CD14-positive monocyte (primary cell): ENCODE measurements around the gene MCCD1. TPM values are rescaled to one million over a fixed set of nuclear protein-coding genes. Genes with fewer than 3 reads are reported as not detected.

ENCODE experiments used
- DNase-seq, 3 donors: peaks; one replicate each; pipeline ENCODE4 v3.0.0-alpha.2; 2011 to 2022
- H2AFZ ChIP-seq: 2 replicates; pipeline ENCODE4 v1.6.0; 2012; ENCODE audit warnings: mild to moderate bottlenecking, low read depth, low read length, inconsistent platforms; ENCODE audit not compliant: insufficient read depth, poor library complexity, severe bottlenecking
- H3K27ac ChIP-seq, 2 donors: 1 replicate in 1 of 2; 2 replicates in 1 of 2; pipeline ENCODE4 v1.5.1; 2012 to 2013; ENCODE audit warnings: low read length in 2 of 2, control low read depth in 1 of 2, inconsistent platforms in 1 of 2, low read depth in 1 of 2, mild to moderate bottlenecking in 1 of 2
- H3K27me3 ChIP-seq, 2 donors: one replicate each; pipeline versions ENCODE4 v1.6.0 to v1.6.1; 2011 to 2013; ENCODE audit warnings: low read length in 2 of 2; ENCODE audit not compliant: control insufficient read depth in 2 of 2, insufficient read depth in 2 of 2
- H3K36me3 ChIP-seq, 2 donors: replicated peaks in 1 of 2; 1 replicate in 1 of 2; 2 replicates in 1 of 2; pipeline versions ENCODE4 v1.5.1 to v1.6.1; 2012 to 2013; ENCODE audit warnings: low read length in 2 of 2, control low read depth in 1 of 2, inconsistent platforms in 1 of 2, mild to moderate bottlenecking in 1 of 2; ENCODE audit not compliant: insufficient read depth in 2 of 2, control insufficient read depth in 1 of 2
- H3K4me1 ChIP-seq, 2 donors: 1 replicate in 1 of 2; 2 replicates in 1 of 2; pipeline versions ENCODE4 v1.5.1 to v1.6.1; 2012 to 2013; ENCODE audit warnings: low read length in 2 of 2, control low read depth in 1 of 2, inconsistent platforms in 1 of 2, mild to moderate bottlenecking in 1 of 2, moderate library complexity in 1 of 2; ENCODE audit not compliant: insufficient read depth in 2 of 2, control insufficient read depth in 1 of 2
- H3K4me2 ChIP-seq: replicated peaks from 2 replicates; pipeline ENCODE3; 2012; ENCODE audit warnings: low read length, moderate library complexity, mild to moderate bottlenecking; ENCODE audit not compliant: poor library complexity, severe bottlenecking; ENCODE audit errors: extremely low read depth
- H3K4me3 ChIP-seq, 3 experiments: fragments of 200-600 bp in 1 of 3; sonication (generic) in 1 of 3; replicated peaks in 1 of 3; 1 replicate in 2 of 3; 2 replicates in 1 of 3; pipeline ENCODE4 v1.5.1; 2011 to 2013; ENCODE audit warnings: low read length in 3 of 3, mild to moderate bottlenecking in 3 of 3, control low read depth in 2 of 3, low read depth in 2 of 3, inconsistent platforms in 1 of 3, moderate library complexity in 1 of 3
- H3K79me2 ChIP-seq: 2 replicates; pipeline ENCODE4 v1.6.0; 2012; ENCODE audit warnings: mild to moderate bottlenecking, control low read depth, inconsistent platforms, low read length, moderate library complexity; ENCODE audit not compliant: insufficient read depth
- H3K9ac ChIP-seq: 2 replicates; pipeline ENCODE4 v1.6.0; 2017; ENCODE audit warnings: low read length, mild to moderate bottlenecking; ENCODE audit not compliant: insufficient read depth, poor library complexity, severe bottlenecking
- H3K9me3 ChIP-seq, 2 donors: replicated peaks in 1 of 2; 1 replicate in 1 of 2; 2 replicates in 1 of 2; pipeline versions ENCODE4 v1.5.1 to v1.6.1; 2012 to 2013; ENCODE audit warnings: low read length in 2 of 2, control low read depth in 1 of 2; ENCODE audit not compliant: control insufficient read depth in 1 of 2, insufficient read depth in 1 of 2
- H4K20me1 ChIP-seq: 2 replicates; pipeline ENCODE4 v1.6.0; 2012; ENCODE audit warnings: mild to moderate bottlenecking, low read length, control low read depth, moderate library complexity; ENCODE audit not compliant: insufficient read depth
- H3K27ac Mint-ChIP-seq, 7 donors: one replicate each; pipeline ENCODE4 v1.8.0; 2020; ENCODE audit warnings: mild to moderate bottlenecking in 7 of 7, mixed read lengths in 7 of 7, moderate library complexity in 6 of 7, inconsistent platforms in 2 of 7
- H3K27me3 Mint-ChIP-seq, 3 donors: one replicate each; pipeline ENCODE4 v1.8.0; 2021 to 2022; ENCODE audit warnings: low read depth in 3 of 3, mild to moderate bottlenecking in 3 of 3, mixed read lengths in 3 of 3, moderate library complexity in 3 of 3, inconsistent platforms in 1 of 3
- H3K36me3 Mint-ChIP-seq, 2 donors: one replicate each; pipeline ENCODE4 v1.8.0; 2020; ENCODE audit warnings: mixed read lengths in 2 of 2, inconsistent platforms in 1 of 2, mild to moderate bottlenecking in 1 of 2
- H3K4me1 Mint-ChIP-seq: one replicate; pipeline ENCODE4 v1.8.0; 2020; ENCODE audit warnings: mild to moderate bottlenecking, mixed read lengths
- H3K4me3 Mint-ChIP-seq, 2 donors: one replicate each; pipeline ENCODE4 v1.8.0; 2020; ENCODE audit warnings: mild to moderate bottlenecking in 2 of 2, mixed read lengths in 2 of 2, moderate library complexity in 1 of 2
- H3K9me3 Mint-ChIP-seq, 7 donors: one replicate each; pipeline ENCODE4 v1.8.0; 2020 to 2022; ENCODE audit warnings: mixed read lengths in 7 of 7, mild to moderate bottlenecking in 6 of 7, moderate library complexity in 6 of 7, inconsistent platforms in 2 of 7
- WGBS: methylation state at CpG from one replicate; pipeline ENCODE4 v1.1.5; 2013; ENCODE audit warnings: missing lambda C conversion rate; ENCODE audit not compliant: insufficient coverage; 5-methylcytosine and 5-hydroxymethylcytosine counted together
- intact Hi-C, 2 donors: fragments of 100-400 bp; cut with micrococcal nuclease; formaldehyde crosslinking; loops; one replicate each; pipeline versions ENCODE4 v1.15.0 to v1.15.1; 2023
- polyA plus RNA-seq, 3 donors: library from polyadenylated mRNA; depleted of rRNA in 1 of 3; unstranded in 2 of 3; stranded (reverse) in 1 of 3; fragments of 300-500 nt in 2 of 3; fragments of >200 nt in 1 of 3; fragmentation: Illumina TruSeq in 2 of 3; gene quantifications; 1 replicate in 2 of 3; 2 replicates in 1 of 3; pipeline ENCODE4 v1.2.3, GENCODE V29; 2012 to 2021
- TF ChIP-seq, protein P1 (sequence below): fragments of 200-600 bp; IDR thresholded peaks from one replicate; pipeline ENCODE4 v1.8.0; 2022; ENCODE audit warnings: antibody characterized with exemption, mild to moderate bottlenecking

The MCCD1 gene
- polyA plus RNA-seq, 3 donors = not detected

DNA sequence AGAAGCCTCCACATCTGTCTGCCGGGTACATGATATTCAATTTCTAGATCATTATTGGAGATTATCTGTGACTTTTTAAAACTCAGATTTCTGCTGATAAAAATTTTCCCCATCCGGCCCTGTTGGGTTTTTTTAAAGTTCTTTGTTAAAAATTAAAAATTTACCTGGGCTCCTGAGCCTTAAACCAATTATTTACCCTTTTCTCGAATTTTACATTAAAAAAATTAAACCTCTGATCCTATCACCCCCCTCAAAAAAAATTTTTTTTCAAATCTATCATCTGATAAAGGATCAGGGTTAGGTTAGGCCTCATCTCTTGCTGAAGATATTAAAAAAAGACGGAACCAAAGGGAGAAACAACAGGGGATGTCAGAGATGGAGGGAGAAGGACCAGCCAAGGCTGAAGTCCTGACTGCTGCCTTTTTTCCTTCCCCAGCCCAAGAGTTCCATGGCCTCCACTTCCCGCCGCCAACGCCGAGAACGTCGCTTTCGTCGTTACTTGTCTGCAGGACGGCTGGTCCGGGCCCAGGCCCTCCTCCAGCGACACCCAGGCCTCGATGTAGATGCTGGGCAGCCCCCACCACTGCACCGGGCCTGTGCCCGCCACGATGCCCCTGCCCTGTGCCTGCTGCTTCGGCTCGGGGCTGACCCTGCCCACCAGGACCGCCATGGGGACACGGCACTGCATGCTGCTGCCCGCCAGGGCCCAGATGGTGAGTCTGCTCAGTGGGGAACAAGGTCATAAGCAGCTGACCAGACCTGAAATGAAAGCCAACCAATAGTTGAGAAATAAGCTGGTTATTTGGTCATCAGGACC, 19.2 kb downstream of the MCCD1 start:
- peaks cover 0 to 21% of the 10 kb centered on the region in 2 donors for H3K36me3 ChIP-seq
- H3K9me3 Mint-ChIP-seq = no peaks in the 10 kb centered on the region
- H3K27me3 ChIP-seq = no peaks in the 10 kb centered on the region
- intact Hi-C loops = loop anchor here (2.0 to 10.0 kb wide), 7 partner anchors 51 to 407 kb away; partner anchors contain the start of genes C6orf47 (in 1 of the 2), CLIC1 (in 1 of the 2), GPANK1 (in 1 of the 2) and MICB (in 1 of the 2)
- H3K27me3 Mint-ChIP-seq = no peaks in the 10 kb centered on the region
- no peaks in the 10 kb centered on the region for H4K20me1 ChIP-seq
- H3K4me3 Mint-ChIP-seq = peak overlapping the region; percentile 65 to 86
- TF ChIP-seq, protein P1, sequence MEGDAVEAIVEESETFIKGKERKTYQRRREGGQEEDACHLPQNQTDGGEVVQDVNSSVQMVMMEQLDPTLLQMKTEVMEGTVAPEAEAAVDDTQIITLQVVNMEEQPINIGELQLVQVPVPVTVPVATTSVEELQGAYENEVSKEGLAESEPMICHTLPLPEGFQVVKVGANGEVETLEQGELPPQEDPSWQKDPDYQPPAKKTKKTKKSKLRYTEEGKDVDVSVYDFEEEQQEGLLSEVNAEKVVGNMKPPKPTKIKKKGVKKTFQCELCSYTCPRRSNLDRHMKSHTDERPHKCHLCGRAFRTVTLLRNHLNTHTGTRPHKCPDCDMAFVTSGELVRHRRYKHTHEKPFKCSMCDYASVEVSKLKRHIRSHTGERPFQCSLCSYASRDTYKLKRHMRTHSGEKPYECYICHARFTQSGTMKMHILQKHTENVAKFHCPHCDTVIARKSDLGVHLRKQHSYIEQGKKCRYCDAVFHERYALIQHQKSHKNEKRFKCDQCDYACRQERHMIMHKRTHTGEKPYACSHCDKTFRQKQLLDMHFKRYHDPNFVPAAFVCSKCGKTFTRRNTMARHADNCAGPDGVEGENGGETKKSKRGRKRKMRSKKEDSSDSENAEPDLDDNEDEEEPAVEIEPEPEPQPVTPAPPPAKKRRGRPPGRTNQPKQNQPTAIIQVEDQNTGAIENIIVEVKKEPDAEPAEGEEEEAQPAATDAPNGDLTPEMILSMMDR = no peak
- H3K9ac ChIP-seq = peak overlapping the region; percentile 41
- peak overlapping the region; percentile 28 to 71 (median 33) for H3K4me3 ChIP-seq
- peak in 1 of 3 donors; percentile 22 for DNase-seq
- no peaks in the 10 kb centered on the region for H3K9me3 ChIP-seq
- peak overlapping the region; percentile 70 for H3K4me2 ChIP-seq
- peaks cover 33 to 42% of the 10 kb centered on the region in 2 donors for H3K4me1 ChIP-seq
- H3K27ac ChIP-seq = peak overlapping the region; percentile 54 to 68
- 87% methylated on average over 21 of the region's 24 CpGs for WGBS
- peak overlapping the region; percentile 86 to 96 (median 92) for H3K27ac Mint-ChIP-seq
- H3K79me2 ChIP-seq = peaks cover 46% of the 10 kb centered on the region
- H3K4me1 Mint-ChIP-seq = peaks cover 45% of the 10 kb centered on the region
- peak overlapping the region; percentile 58 for H2AFZ ChIP-seq
- H3K36me3 Mint-ChIP-seq = peaks cover 11 to 23% of the 10 kb centered on the region in 2 donors

DNA sequence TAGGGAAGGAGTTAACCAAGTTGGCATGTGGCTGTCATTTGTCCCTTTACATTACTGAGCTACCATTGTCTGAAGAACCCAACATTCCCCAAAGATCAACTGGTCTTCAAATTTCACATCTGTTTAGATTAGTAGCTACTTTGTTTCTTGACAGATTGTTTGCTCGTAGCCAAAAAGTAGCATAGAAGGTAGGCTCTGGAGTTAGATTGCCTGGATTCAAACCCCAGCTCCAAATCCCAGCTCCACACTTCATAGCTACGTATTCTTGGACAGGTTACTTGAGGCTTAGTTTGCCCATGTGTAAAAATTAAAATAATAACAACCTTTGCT, 19.7 kb downstream of the MCCD1 start:
- peaks cover 46% of the 10 kb centered on the region for H3K4me1 Mint-ChIP-seq
- Histone ChIP-seq H3K4me1 (peaks cover 34 to 42% of the 10 kb centered on the region in 2 donors), H3K9ac (no peak overlapping the region)

More for the DNA sequence above, 19.7 kb downstream of the MCCD1 start:
- H3K36me3 ChIP-seq = peaks cover 0 to 21% of the 10 kb centered on the region in 2 donors
- no peaks in the 10 kb centered on the region for H4K20me1 ChIP-seq
- no peaks in the 10 kb centered on the region for H3K9me3 ChIP-seq
- peak overlapping the region in 5 of 7 donors; percentile 86 to 96 (median 94) for H3K27ac Mint-ChIP-seq
- H3K4me3 ChIP-seq = no peak overlapping the region
- H3K36me3 Mint-ChIP-seq = peaks cover 11 to 23% of the 10 kb centered on the region in 2 donors
- H2AFZ ChIP-seq = no peak overlapping the region
- H3K79me2 ChIP-seq = peaks cover 45% of the 10 kb centered on the region
- no peaks in the 10 kb centered on the region for H3K27me3 Mint-ChIP-seq
- H3K4me3 Mint-ChIP-seq = no peak overlapping the region
- TF ChIP-seq, protein P1 = no peak
- no peak overlapping the region for H3K4me2 ChIP-seq
- intact Hi-C loops = loop anchor here (5.0 to 10.0 kb wide), 6 partner anchors 54 to 406 kb away; partner anchors contain the start of genes C6orf47 (in 1 of the 2), CLIC1 (in 1 of the 2), GPANK1 (in 1 of the 2) and MICB (in 1 of the 2)
- no peaks in the 10 kb centered on the region for H3K27me3 ChIP-seq
- no peaks in the 10 kb centered on the region for H3K9me3 Mint-ChIP-seq
- no peak for DNase-seq
- WGBS = no CpG with 5 or more reads among the region's 2 CpGs
- peak overlapping the region; percentile 21 to 68 for H3K27ac ChIP-seq
